ENCODE data around the gene BMPR1A.

Gene BMPR1A

GRCh38 chr10:86958116-86958900, 201.9 kb downstream of the BMPR1A start, which contains the start of gene SNCG:
SNCG (plus strand) TSS chr10:86958599; CDS start chr10:86958698, 99 bp downstream.
- peak; percentile 34 for DNase-seq

GRCh38 chr10:86958901-86959736, 202.7 kb downstream of the BMPR1A start:
- no peak for DNase-seq

GRCh38 chr10:86959737-86960002, 203.3 kb downstream of the BMPR1A start:
- no peak for DNase-seq

GRCh38 chr10:86960003-86960862, 203.8 kb downstream of the BMPR1A start:
- DNase-seq, result no peak

- DNase-seq, result no peak
Observed at GRCh38 chr10:86960863-86961434, 204.5 kb downstream of the BMPR1A start.

- DNase-seq, result no peak
Observed at GRCh38 chr10:86961481-86962091, 205.2 kb downstream of the BMPR1A start.

GRCh38 chr10:86962136-86962980, 205.9 kb downstream of the BMPR1A start:
- DNase-seq, result no peak

- no peak for DNase-seq
Observed at GRCh38 chr10:86962981-86963310, 206.5 kb downstream of the BMPR1A start.

- DNase-seq, result no peak
Observed at GRCh38 chr10:86963341-86963919, 207.0 kb downstream of the BMPR1A start.

- DNase-seq, result no peak
Observed at GRCh38 chr10:86964061-86964846, 207.8 kb downstream of the BMPR1A start.

GRCh38 chr10:86964847-86965190, 208.4 kb downstream of the BMPR1A start:
- DNase-seq, result no peak

GRCh38 chr10:86965986-86966654, 209.7 kb downstream of the BMPR1A start:
- DNase-seq, result no peak

GRCh38 chr10:86967481-86967941, 211.1 kb downstream of the BMPR1A start:
- DNase-seq, result no peak

GRCh38 chr10:86968271-86968993, 212.0 kb downstream of the BMPR1A start, which contains the start of gene ADIRF:
ADIRF (plus strand) TSS chr10:86968482; CDS start chr10:86968545, 63 bp downstream.
- DNase-seq, result peak; percentile 11

GRCh38 chr10:86968994-86969355, 212.6 kb downstream of the BMPR1A start:
- no peak for DNase-seq

- DNase-seq, result no peak
Observed at GRCh38 chr10:86969421-86970041, 213.1 kb downstream of the BMPR1A start.

GRCh38 chr10:86970162-86970981, 214.0 kb downstream of the BMPR1A start:
- DNase-seq, result no peak

GRCh38 chr10:86970982-86971231, 214.5 kb downstream of the BMPR1A start:
- no peak for DNase-seq

All from DMS153 (cell line).